GM10266 (cell line): ENCODE data around the gene NABP2.
A peak's percentile ranks its signal among the peaks of the same experiment; 100 is the strongest.

ENCODE experiments used
- DNase-seq: peaks from one replicate; pipeline ENCODE4 v3.0.0; 2012; ENCODE audit errors: extremely low spot score
- CTCF ChIP-seq: IDR thresholded peaks from 2 replicates; pipeline ENCODE4 v1.5.1; 2012; ENCODE audit warnings: mild to moderate bottlenecking, low read depth; ENCODE audit not compliant: control insufficient read depth, insufficient read depth; ENCODE audit errors: missing control alignments

Gene NABP2

GRCh38 chr12:56202366-56202765, 21.8 kb upstream of the NABP2 start:
- no peak for DNase-seq
- no peak for TF ChIP-seq CTCF

DNA sequence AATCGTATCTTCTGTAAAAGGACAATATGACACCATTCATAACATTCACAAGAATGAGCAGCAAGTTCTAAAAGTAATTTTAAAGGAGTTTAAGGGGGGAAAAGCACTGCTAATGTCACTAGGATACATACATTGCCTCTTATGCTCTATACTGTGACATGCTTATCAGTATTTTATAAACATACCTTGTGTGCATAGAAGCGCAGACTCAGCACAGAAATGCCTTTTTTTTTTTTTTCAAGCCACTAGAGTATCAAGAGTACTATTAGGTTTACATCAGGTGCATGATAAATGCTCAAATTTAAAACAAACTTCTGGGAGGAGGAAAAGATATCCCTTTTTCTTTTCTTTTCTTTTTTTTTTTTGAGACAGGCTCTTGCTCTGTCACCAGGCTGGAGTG, 21.3 kb upstream of the NABP2 start:
- no peak for TF ChIP-seq CTCF
- DNase-seq: no peak

GRCh38 chr12:56204275-56204674, 19.9 kb upstream of the NABP2 start:
- TF ChIP-seq CTCF: no peak
- DNase-seq: no peak

GRCh38 chr12:56205445-56205844, 18.7 kb upstream of the NABP2 start:
- TF ChIP-seq CTCF: peak; percentile 8
- DNase-seq: no peak

DNA sequence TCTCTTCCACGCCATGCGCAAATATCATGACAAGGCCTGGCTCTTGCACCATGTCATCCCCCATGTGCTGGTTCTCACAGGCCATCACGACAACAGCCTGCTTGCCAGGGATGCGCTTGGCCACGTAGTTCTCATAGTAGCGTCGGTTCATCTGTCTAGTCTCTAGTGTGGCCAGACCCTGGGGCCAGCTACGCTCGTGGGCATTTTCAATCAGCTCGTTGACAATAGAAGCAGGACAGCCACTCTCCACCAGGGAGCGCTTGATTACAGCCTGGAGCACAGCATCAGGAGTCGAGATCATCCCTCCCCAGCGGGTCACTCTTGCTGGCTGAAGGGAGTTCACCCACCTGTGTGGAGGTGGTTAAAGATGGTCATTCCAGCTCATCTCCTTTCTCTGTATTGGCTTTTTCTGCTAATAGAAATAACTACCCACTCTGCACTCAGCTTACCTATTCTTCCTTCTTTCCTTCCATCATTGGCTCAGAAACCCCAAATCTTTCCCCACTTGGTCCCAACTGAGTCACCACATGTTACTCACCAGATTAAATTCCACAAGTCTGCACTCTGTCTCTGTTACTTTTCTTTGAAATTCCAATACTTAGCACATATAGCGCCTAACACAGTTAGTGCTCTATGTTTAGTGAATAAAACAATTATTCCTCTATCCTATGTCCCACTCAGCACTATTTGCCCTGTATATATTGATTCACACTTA, 17.5 kb upstream of the NABP2 start:
- peak; percentile 33 for DNase-seq

DNA sequence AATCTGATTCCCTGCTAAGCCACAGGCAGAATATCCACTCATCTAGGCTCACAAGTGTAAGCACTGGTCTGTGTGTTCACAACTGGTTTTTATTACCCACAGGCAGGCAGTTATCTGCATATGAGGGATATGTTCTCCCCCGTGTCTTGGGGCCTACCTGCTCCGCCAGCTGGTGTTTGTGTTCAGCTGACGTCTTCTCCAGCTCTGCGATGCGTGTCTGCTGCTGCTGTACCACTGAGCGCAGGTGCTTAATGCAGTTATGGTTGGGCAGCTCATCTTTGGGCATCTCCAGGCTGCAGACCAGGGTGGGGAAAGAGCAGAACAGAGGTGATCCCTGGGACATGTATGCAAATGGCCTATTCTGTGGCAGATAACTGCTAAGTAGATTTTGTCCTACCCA, 16.1 kb upstream of the NABP2 start:
- no peak for TF ChIP-seq CTCF
- DNase-seq: no peak

More for the DNA sequence above, 17.5 kb upstream of the NABP2 start:
- peak; percentile 54 for TF ChIP-seq CTCF

DNA sequence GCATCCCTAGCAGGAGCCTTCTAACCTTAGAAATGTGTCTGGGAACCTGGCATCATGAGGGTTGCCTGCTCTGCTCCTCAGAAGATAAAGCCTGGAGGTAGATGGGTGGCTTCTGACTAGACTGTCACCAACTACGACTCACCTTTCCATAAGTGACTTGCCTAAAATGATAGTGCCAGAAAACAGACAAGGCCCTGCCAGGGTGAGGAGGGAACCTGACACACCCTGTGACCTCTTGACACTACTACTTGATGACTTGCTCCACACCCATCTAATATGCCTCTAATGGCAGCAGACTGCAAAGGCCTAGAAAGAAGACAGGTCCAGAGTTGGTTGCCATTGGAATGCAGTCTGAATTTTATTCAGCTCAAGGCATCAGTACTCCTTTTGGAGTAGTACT, 11.8 kb upstream of the NABP2 start:
- no peak for DNase-seq
- no peak for TF ChIP-seq CTCF
